Mononuclear cell (primary cell): ENCODE results near the gene DENND11. TPM values are rescaled to one million over a fixed set of nuclear protein-coding genes. Genes with fewer than 3 reads are reported as not detected.
"Not testable (repeated sequence)": the region's sequence is repeated elsewhere in the genome, so short reads cannot be mapped to it uniquely, and the experiment has no call there.

Source experiments
- H3K27me3 ChIP-seq: 2 replicates; pipeline ENCODE4 v1.6.0; 2011; ENCODE audit warnings: low read length, control low read depth; ENCODE audit not compliant: insufficient read depth
- H3K4me1 ChIP-seq: 2 replicates; pipeline ENCODE4 v1.5.1; 2011; ENCODE audit warnings: mild to moderate bottlenecking, low read length, control low read depth; ENCODE audit not compliant: insufficient read depth
- H3K4me3 ChIP-seq: 2 replicates; pipeline ENCODE4 v1.5.1; 2011; ENCODE audit warnings: mild to moderate bottlenecking, low read length, moderate library complexity
- H3K9me3 ChIP-seq: 2 replicates; pipeline ENCODE4 v1.5.1; 2011; ENCODE audit warnings: low read depth, mild to moderate bottlenecking, control low read depth, low read length
- total RNA-seq: library from RNA; depleted of rRNA; stranded (reverse); fragments of >200 nt; gene quantifications from one replicate; pipeline ENCODE4 v1.2.3, GENCODE V29; 2012

Gene DENND11
- total RNA-seq, 1 donor = 46.7 TPM

GRCh38 chr7:141698247-141699015 lies 3.5 kb downstream of the DENND11 start:
- Histone ChIP-seq H3K4me1 (peaks cover 44% of the 10 kb centered on the region), H3K9me3 (no peaks in the 10 kb centered on the region), H3K4me3 (no peak overlapping the region), H3K27me3 (peaks cover 12% of the 10 kb centered on the region)

- Histone ChIP-seq H3K9me3 (no peaks in the 10 kb centered on the region), H3K4me1 (peaks cover 37% of the 10 kb centered on the region), H3K27me3 (peaks cover under 1% of the 10 kb centered on the region), H3K4me3 (no peak overlapping the region)
These were observed 4.6 kb downstream of the DENND11 start for GRCh38 chr7:141697211-141697871.

- no peaks in the 10 kb centered on the region for H3K27me3 ChIP-seq
- no peak overlapping the region for H3K4me3 ChIP-seq
- no peaks in the 10 kb centered on the region for H3K9me3 ChIP-seq
- H3K4me1 ChIP-seq = peaks cover 35% of the 10 kb centered on the region
These were observed 5.6 kb downstream of the DENND11 start for GRCh38 chr7:141696348-141696747.

GRCh38 chr7:141695803-141696289 lies 6.1 kb downstream of the DENND11 start:
- peaks cover 32% of the 10 kb centered on the region for H3K4me1 ChIP-seq
- H3K27me3 ChIP-seq = no peaks in the 10 kb centered on the region
- no peaks in the 10 kb centered on the region for H3K9me3 ChIP-seq
- H3K4me3 ChIP-seq = no peak overlapping the region

GRCh38 chr7:141693082-141693481 lies 8.9 kb downstream of the DENND11 start:
- no peak overlapping the region for H3K4me3 ChIP-seq
- H3K27me3 ChIP-seq = no peaks in the 10 kb centered on the region
- H3K9me3 ChIP-seq = no peaks in the 10 kb centered on the region
- H3K4me1 ChIP-seq = peaks cover 14% of the 10 kb centered on the region

GRCh38 chr7:141691961-141692360 lies 10.0 kb downstream of the DENND11 start:
- Histone ChIP-seq H3K4me1 (peaks cover 12% of the 10 kb centered on the region), H3K27me3 (no peaks in the 10 kb centered on the region), H3K4me3 (no peak overlapping the region), H3K9me3 (no peaks in the 10 kb centered on the region)

- H3K27me3 ChIP-seq = no peaks in the 10 kb centered on the region
- peaks cover 12% of the 10 kb centered on the region for H3K4me1 ChIP-seq
- no peak overlapping the region for H3K4me3 ChIP-seq
- H3K9me3 ChIP-seq = no peaks in the 10 kb centered on the region
These were observed 10.4 kb downstream of the DENND11 start for GRCh38 chr7:141691540-141691939.

GRCh38 chr7:141689072-141689825 lies 12.7 kb downstream of the DENND11 start:
- H3K4me1 ChIP-seq, H3K4me3 ChIP-seq, H3K9me3 ChIP-seq, H3K27me3 ChIP-seq: not testable (repeated sequence)

- Histone ChIP-seq H3K27me3 (no peaks in the 10 kb centered on the region), H3K4me3 (no peak overlapping the region), H3K9me3 (no peaks in the 10 kb centered on the region), H3K4me1 (no peaks in the 10 kb centered on the region)
These were observed 13.9 kb downstream of the DENND11 start for GRCh38 chr7:141688043-141688442.

GRCh38 chr7:141686670-141687069 lies 15.3 kb downstream of the DENND11 start:
- Histone ChIP-seq H3K4me3 (no peak overlapping the region), H3K4me1 (no peaks in the 10 kb centered on the region), H3K9me3 (no peaks in the 10 kb centered on the region), H3K27me3 (no peaks in the 10 kb centered on the region)

- H3K4me1 ChIP-seq = no peaks in the 10 kb centered on the region
- H3K27me3 ChIP-seq = no peaks in the 10 kb centered on the region
- no peak overlapping the region for H3K4me3 ChIP-seq
- no peaks in the 10 kb centered on the region for H3K9me3 ChIP-seq
These were observed 15.9 kb downstream of the DENND11 start for GRCh38 chr7:141686074-141686473.

GRCh38 chr7:141685285-141686023 lies 16.5 kb downstream of the DENND11 start:
- no peaks in the 10 kb centered on the region for H3K4me1 ChIP-seq
- no peaks in the 10 kb centered on the region for H3K9me3 ChIP-seq
- H3K4me3 ChIP-seq = no peak overlapping the region
- no peaks in the 10 kb centered on the region for H3K27me3 ChIP-seq

GRCh38 chr7:141679014-141679413 lies 23.0 kb downstream of the DENND11 start:
- H3K4me3 ChIP-seq = no peak overlapping the region
- H3K27me3 ChIP-seq = no peaks in the 10 kb centered on the region
- no peaks in the 10 kb centered on the region for H3K9me3 ChIP-seq
- H3K4me1 ChIP-seq = peaks cover 19% of the 10 kb centered on the region

- Histone ChIP-seq H3K4me1 (peaks cover 27% of the 10 kb centered on the region), H3K9me3 (no peaks in the 10 kb centered on the region), H3K27me3 (no peaks in the 10 kb centered on the region), H3K4me3 (no peak overlapping the region)
These were observed 25.3 kb downstream of the DENND11 start for GRCh38 chr7:141676618-141677017.
